Neural progenitor cell (in vitro differentiated cells): ENCODE measurements around the gene S100A2. TPM values are rescaled to one million over a fixed set of nuclear protein-coding genes. Genes with fewer than 3 reads are reported as not detected.

Experiments
- DNase-seq: peaks from one replicate; pipeline ENCODE4 v3.0.0-alpha.2; 2016; ENCODE audit warnings: low spot score
- H2AFZ ChIP-seq: fragments of 200-600 bp; sonication (generic); replicated peaks from 2 replicates; pipeline ENCODE4 v1.6.1; 2016; ENCODE audit warnings: antibody characterized with exemption
- H3F3A ChIP-seq: fragments of 200-600 bp; sonication (generic); 2 replicates; pipeline ENCODE4 v1.6.1; 2016; ENCODE audit warnings: antibody characterized with exemption, low read depth
- H3K27ac ChIP-seq: fragments of 200-600 bp; sonication (generic); 2 replicates; pipeline ENCODE4 v1.5.1; 2016; ENCODE audit warnings: mild to moderate bottlenecking
- H3K27me3 ChIP-seq: fragments of 200-600 bp; sonication (generic); 2 replicates; pipeline ENCODE4 v1.6.1; 2016; ENCODE audit warnings: mild to moderate bottlenecking, moderate library complexity
- H3K36me3 ChIP-seq: fragments of 200-600 bp; sonication (generic); 2 replicates; pipeline ENCODE4 v1.5.1; 2016
- H3K4me1 ChIP-seq: fragments of 200-600 bp; sonication (generic); 2 replicates; pipeline ENCODE4 v1.6.1; 2016; ENCODE audit warnings: mixed run types
- H3K4me2 ChIP-seq: fragments of 200-600 bp; sonication (generic); 2 replicates; pipeline ENCODE4 v1.6.1; 2016
- H3K4me3 ChIP-seq: fragments of 200-600 bp; sonication (generic); 2 replicates; pipeline ENCODE4 v1.5.1; 2016
- H3K79me2 ChIP-seq: fragments of 200-600 bp; sonication (generic); 2 replicates; pipeline ENCODE4 v1.6.1; 2016; ENCODE audit warnings: low read depth
- H3K9ac ChIP-seq: fragments of 200-600 bp; sonication (generic); 2 replicates; pipeline ENCODE4 v1.6.1; 2016
- H3K9me3 ChIP-seq: fragments of 200-600 bp; sonication (generic); 2 replicates; pipeline ENCODE4 v1.5.1; 2016; ENCODE audit warnings: low read depth
- H4K20me1 ChIP-seq: fragments of 200-600 bp; sonication (generic); 2 replicates; pipeline ENCODE4 v1.6.1; 2016; ENCODE audit warnings: low read depth
- H3K27ac Mint-ChIP-seq: 3 replicates; pipeline ENCODE4 v1.8.0; 2021; ENCODE audit warnings: mixed read lengths
- H3K27me3 Mint-ChIP-seq: 2 replicates; pipeline ENCODE4 v1.8.0; 2022; ENCODE audit warnings: low read depth, mild to moderate bottlenecking, inconsistent platforms, moderate library complexity, mixed read lengths; ENCODE audit not compliant: insufficient read depth
- H3K36me3 Mint-ChIP-seq: 3 replicates; pipeline ENCODE4 v1.8.0; 2021; ENCODE audit warnings: mixed read lengths
- H3K4me1 Mint-ChIP-seq: 3 replicates; pipeline ENCODE4 v1.8.0; 2021; ENCODE audit warnings: mixed read lengths
- H3K4me3 Mint-ChIP-seq: 3 replicates; pipeline ENCODE4 v1.8.0; 2021; ENCODE audit warnings: mild to moderate bottlenecking, moderate library complexity, mixed read lengths
- H3K9me3 Mint-ChIP-seq: 3 replicates; pipeline ENCODE4 v1.8.0; 2020; ENCODE audit warnings: mixed read lengths
- EZH2 ChIP-seq: fragments of 200-600 bp; sonication (generic); IDR thresholded peaks from 2 replicates; pipeline ENCODE4 v1.6.1; 2017; ENCODE audit warnings: antibody characterized with exemption, mild to moderate bottlenecking, moderate library complexity
- EZH2phosphoT487 ChIP-seq: fragments of 200-600 bp; sonication (generic); IDR thresholded peaks from 2 replicates; pipeline ENCODE4 v1.6.1; 2017; ENCODE audit warnings: antibody characterized with exemption
- total RNA-seq: library from RNA; depleted of rRNA; stranded (reverse); fragments of >200 nt; gene quantifications from 2 replicates; pipeline ENCODE4 v1.2.3, GENCODE V29; 2015; ENCODE audit warnings: low replicate concordance
- TF ChIP-seq, protein P1 (sequence below): fragments of 200-600 bp; sonication (generic); IDR thresholded peaks from 2 replicates; pipeline ENCODE4 v1.5.1; 2017; ENCODE audit warnings: antibody characterized with exemption, mild to moderate bottlenecking

S100A2 gene
- total RNA-seq, 1 donor from 2014 or later: not detected

DNA sequence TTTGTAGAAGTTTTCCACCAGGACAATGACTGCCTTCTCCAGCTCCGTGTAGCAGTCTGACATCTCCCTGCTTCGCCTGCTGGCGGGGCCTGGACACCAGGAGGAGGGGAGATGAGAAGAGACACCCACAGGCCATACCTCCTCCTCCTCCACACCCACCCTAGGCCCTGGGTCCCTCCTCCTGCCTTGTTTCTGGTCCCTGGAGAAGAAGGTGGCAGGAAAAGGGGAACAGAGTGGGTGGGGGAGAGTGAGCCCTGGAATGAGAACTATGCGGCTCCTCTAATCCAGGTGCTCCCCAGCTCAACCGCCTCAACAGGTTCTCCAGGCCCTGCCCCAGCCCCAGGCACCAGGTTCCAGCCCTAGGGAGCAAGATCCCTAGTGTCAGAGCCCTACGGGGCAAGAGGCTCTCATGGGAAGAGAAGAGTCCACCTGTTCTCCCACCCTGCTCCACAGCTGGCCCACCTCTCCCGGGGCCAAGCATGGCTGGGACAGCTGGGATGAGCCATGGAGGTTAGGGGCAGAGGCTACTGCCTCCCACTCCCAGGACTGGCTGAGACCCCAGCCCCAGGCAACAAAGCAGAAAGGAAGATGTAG is 42.5 kb upstream of the S100A2 start:
- H3K9ac ChIP-seq: no peak overlapping the region
- no peak overlapping the region for H3K4me3 ChIP-seq
- TF ChIP-seq EZH2 (no peak), EZH2phosphoT487 (no peak)
- TF ChIP-seq, protein P1, sequence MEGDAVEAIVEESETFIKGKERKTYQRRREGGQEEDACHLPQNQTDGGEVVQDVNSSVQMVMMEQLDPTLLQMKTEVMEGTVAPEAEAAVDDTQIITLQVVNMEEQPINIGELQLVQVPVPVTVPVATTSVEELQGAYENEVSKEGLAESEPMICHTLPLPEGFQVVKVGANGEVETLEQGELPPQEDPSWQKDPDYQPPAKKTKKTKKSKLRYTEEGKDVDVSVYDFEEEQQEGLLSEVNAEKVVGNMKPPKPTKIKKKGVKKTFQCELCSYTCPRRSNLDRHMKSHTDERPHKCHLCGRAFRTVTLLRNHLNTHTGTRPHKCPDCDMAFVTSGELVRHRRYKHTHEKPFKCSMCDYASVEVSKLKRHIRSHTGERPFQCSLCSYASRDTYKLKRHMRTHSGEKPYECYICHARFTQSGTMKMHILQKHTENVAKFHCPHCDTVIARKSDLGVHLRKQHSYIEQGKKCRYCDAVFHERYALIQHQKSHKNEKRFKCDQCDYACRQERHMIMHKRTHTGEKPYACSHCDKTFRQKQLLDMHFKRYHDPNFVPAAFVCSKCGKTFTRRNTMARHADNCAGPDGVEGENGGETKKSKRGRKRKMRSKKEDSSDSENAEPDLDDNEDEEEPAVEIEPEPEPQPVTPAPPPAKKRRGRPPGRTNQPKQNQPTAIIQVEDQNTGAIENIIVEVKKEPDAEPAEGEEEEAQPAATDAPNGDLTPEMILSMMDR: no peak
- no peaks in the 10 kb centered on the region for H3K36me3 ChIP-seq
- no peaks in the 10 kb centered on the region for H3K9me3 ChIP-seq
- H4K20me1 ChIP-seq: no peaks in the 10 kb centered on the region
- H3K36me3 Mint-ChIP-seq: no peaks in the 10 kb centered on the region
- no peaks in the 10 kb centered on the region for H3K9me3 Mint-ChIP-seq
- no peaks in the 10 kb centered on the region for H3F3A ChIP-seq
- no peak overlapping the region for H3K27ac ChIP-seq
- H3K27me3 Mint-ChIP-seq: peaks cover 13% of the 10 kb centered on the region
- peaks cover 33% of the 10 kb centered on the region for H3K4me1 Mint-ChIP-seq
- no peak overlapping the region for H2AFZ ChIP-seq
- H3K4me1 ChIP-seq: peaks cover 31% of the 10 kb centered on the region
- no peak overlapping the region for H3K4me3 Mint-ChIP-seq
- H3K79me2 ChIP-seq: no peaks in the 10 kb centered on the region
- no peak overlapping the region for H3K4me2 ChIP-seq
- peak overlapping the region; percentile 86 for H3K27ac Mint-ChIP-seq
- no peak for DNase-seq
- H3K27me3 ChIP-seq: no peaks in the 10 kb centered on the region

DNA sequence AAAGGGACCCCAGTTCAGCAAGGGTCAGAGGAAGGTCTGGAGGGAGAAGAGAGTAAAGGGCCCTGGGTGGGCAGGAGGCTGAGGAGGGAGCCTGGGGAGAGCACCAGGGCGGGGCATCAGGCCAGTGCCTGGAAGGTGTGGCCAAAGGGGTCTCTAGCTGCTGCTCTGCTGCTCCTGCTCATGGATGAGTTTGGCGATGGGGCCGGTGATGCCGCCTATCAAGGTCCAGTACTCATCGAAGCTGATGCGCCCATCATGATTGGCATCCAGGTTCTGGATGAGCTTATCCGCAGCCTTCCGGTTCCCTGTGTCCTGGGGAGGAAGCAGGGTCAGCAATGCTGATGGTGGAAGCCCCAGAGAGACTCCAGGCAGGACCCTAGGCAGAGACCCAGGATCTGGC is 41.7 kb upstream of the S100A2 start:
- no peak overlapping the region for H3K27ac Mint-ChIP-seq
- H3K79me2 ChIP-seq: no peaks in the 10 kb centered on the region

DNA sequence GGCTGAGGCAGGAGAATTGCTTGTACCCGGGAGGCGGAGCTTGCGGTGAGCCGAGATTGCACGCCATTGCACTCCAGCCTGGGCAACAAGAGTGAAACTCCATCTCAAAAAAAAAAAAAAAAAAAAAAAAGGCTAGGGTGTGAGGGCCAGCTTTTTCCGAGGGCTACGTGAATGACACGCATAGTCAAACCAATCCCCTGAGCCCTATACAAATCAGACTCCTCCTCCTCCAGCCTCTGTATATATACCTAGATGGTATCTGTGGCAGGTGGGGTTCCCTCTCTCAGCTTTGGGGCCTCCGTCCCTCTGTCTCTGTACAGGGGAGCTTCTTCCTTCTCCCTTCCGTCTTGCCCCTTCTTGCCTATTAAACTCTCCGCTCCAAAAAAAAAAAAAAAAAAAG is 40.5 kb upstream of the S100A2 start:
- DNase-seq: no peak
- peaks cover 15% of the 10 kb centered on the region for H3K4me1 ChIP-seq
- TF ChIP-seq EZH2 (no peak), EZH2phosphoT487 (no peak)
- TF ChIP-seq, protein P1: no peak
- no peak overlapping the region for H3K4me3 ChIP-seq
- no peak overlapping the region for H3K4me2 ChIP-seq
- no peak overlapping the region for H3K9ac ChIP-seq
- H3F3A ChIP-seq: no peaks in the 10 kb centered on the region
- no peaks in the 10 kb centered on the region for H3K36me3 ChIP-seq
- H2AFZ ChIP-seq: no peak overlapping the region
- no peaks in the 10 kb centered on the region for H4K20me1 ChIP-seq
- Mint-ChIP-seq H3K27ac (no peak overlapping the region), H3K27me3 (peaks cover 13% of the 10 kb centered on the region), H3K9me3 (no peaks in the 10 kb centered on the region), H3K36me3 (no peaks in the 10 kb centered on the region), H3K4me1 (peaks cover 28% of the 10 kb centered on the region), H3K4me3 (no peak overlapping the region)
- no peaks in the 10 kb centered on the region for H3K79me2 ChIP-seq
- H3K27me3 ChIP-seq: no peaks in the 10 kb centered on the region
- no peaks in the 10 kb centered on the region for H3K9me3 ChIP-seq
- no peak overlapping the region for H3K27ac ChIP-seq

More for the DNA sequence above, 41.7 kb upstream of the S100A2 start:
- Histone ChIP-seq H3K4me3 (no peak overlapping the region), H3F3A (no peaks in the 10 kb centered on the region), H4K20me1 (no peaks in the 10 kb centered on the region), H3K4me2 (no peak overlapping the region), H3K36me3 (no peaks in the 10 kb centered on the region), H3K4me1 (peaks cover 24% of the 10 kb centered on the region), H2AFZ (no peak overlapping the region), H3K27me3 (no peaks in the 10 kb centered on the region), H3K9ac (no peak overlapping the region), H3K27ac (no peak overlapping the region), H3K9me3 (no peaks in the 10 kb centered on the region)
- DNase-seq: no peak
- Mint-ChIP-seq H3K27me3 (peaks cover 13% of the 10 kb centered on the region), H3K4me3 (no peak overlapping the region), H3K9me3 (no peaks in the 10 kb centered on the region), H3K4me1 (peaks cover 30% of the 10 kb centered on the region), H3K36me3 (no peaks in the 10 kb centered on the region)
- TF ChIP-seq, protein P1: no peak
- TF ChIP-seq EZH2phosphoT487 (no peak), EZH2 (no peak)
